Measurements from ENCODE around the gene GALNT1. TPM values are rescaled to one million over a fixed set of nuclear protein-coding genes. Genes with fewer than 3 reads are reported as not detected.

The GALNT1 gene
- total and polyA plus RNA-seq, 9 of the 15 experiments (the other 6 are each of a cell fraction or from before 2014, with no cell fraction given) = 14.4 to 54.1 (median 36.6) TPM

GRCh38 chr18:35754464-35754863 is 172.9 kb downstream of the GALNT1 start (continued):
- TF ChIP-seq ELK3 (CRISPR knock-in tag; IDR thresholded peaks at IDR 0.05) (no peak), TEAD1 (CRISPR knock-in tag; IDR thresholded peaks at IDR 0.05) (no peak)

DNA sequence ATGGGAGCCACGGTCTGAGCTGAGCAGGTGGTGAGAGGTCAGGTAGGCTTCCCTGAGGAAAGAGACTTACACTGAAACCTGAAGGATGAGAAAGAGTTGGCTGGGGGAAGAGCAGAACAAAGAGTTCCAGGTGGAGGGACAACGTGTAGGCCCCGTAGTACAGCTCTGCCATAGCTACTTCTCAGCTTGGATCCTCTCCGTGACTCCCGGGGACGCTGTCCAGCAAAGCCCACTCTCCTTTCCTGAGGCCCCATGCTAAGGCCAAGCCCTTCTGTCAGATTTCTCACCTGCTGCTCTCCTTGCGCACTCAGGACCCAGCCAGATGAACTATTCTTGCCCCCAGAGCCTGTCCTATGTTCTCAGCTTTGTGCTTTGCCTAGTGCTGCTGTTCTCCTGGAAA is 173.8 kb downstream of the GALNT1 start:
- Histone ChIP-seq H2AFZ (ENCODE audit: low read depth, low read length) (no peak overlapping the region), H3K79me2 (ENCODE audit: control insufficient read depth, insufficient read depth, low read length) (no peaks in the 10 kb centered on the region), H3K36me3 (ENCODE audit: control insufficient read depth, insufficient read depth, low read length) (no peaks in the 10 kb centered on the region), H3K9me1 (ENCODE audit: control insufficient read depth, insufficient read depth, low read length) (no peaks in the 10 kb centered on the region), H3K4me2 (ENCODE audit: insufficient read depth, low read length) (no peak overlapping the region), H3K9me3 (replicated peaks; ENCODE audit: control insufficient read depth, insufficient read depth, low read depth, low read length) (no peaks in the 10 kb centered on the region), H4K20me1 (replicated peaks; ENCODE audit: control insufficient read depth, insufficient read depth, low read length) (no peaks in the 10 kb centered on the region), H3K27me3 (ENCODE audit: control insufficient read depth in 2 of 2, insufficient read depth in 2 of 2, low read length in 2 of 2) (peaks cover 11 to 32% of the 10 kb centered on the region in 2 experiments), H3K27ac (ENCODE audit: extremely low read depth, low read depth, low read length) (no peak overlapping the region), H3K9ac (ENCODE audit: insufficient read depth in 1 of 2, low read depth in 2 of 2, low read length in 2 of 2) (no peak overlapping the region), H3K4me3 (no peak overlapping the region), H3K4me1 (replicated peaks in 1 of 2; ENCODE audit: control insufficient read depth in 2 of 2, insufficient read depth in 2 of 2, low read length in 2 of 2) (no peaks in the 10 kb centered on the region)
- ChIA-PET POLR2A (interaction anchor here (0.6 to 0.7 kb wide), 2 partner anchors 13 to 108 kb away, joined by 3 read pairs; no protein-coding TSS in a partner anchor), CTCF (ENCODE audit: low intra/inter-chr PET ratio) (no interaction called here)
- 2% methylated on average over 7 of the region's 7 CpGs for WGBS (ENCODE audit: insufficient coverage, low coverage, missing lambda C conversion rate)
- ATAC-seq (peak; percentile 28; the same call in 2 of the 3 replicates), FAIRE-seq (no peak), DNase-seq (ENCODE audit: extremely low read depth in 1 of 4, low spot score in 3 of 4) (no peak)
- intact Hi-C loops (cut with micrococcal nuclease) = loop anchor here (5.0 to 10.0 kb wide), 5 partner anchors 93 to 819 kb away; no protein-coding TSS in a partner anchor
- in situ Hi-C loops (cut with MboI) = loop anchor here (5.0 to 10.0 kb wide), 3 partner anchors 199 to 527 kb away; no protein-coding TSS in a partner anchor
- BruUV-seq (replicated peaks) = no TSS peak
- TF ChIP-seq, protein P1, sequence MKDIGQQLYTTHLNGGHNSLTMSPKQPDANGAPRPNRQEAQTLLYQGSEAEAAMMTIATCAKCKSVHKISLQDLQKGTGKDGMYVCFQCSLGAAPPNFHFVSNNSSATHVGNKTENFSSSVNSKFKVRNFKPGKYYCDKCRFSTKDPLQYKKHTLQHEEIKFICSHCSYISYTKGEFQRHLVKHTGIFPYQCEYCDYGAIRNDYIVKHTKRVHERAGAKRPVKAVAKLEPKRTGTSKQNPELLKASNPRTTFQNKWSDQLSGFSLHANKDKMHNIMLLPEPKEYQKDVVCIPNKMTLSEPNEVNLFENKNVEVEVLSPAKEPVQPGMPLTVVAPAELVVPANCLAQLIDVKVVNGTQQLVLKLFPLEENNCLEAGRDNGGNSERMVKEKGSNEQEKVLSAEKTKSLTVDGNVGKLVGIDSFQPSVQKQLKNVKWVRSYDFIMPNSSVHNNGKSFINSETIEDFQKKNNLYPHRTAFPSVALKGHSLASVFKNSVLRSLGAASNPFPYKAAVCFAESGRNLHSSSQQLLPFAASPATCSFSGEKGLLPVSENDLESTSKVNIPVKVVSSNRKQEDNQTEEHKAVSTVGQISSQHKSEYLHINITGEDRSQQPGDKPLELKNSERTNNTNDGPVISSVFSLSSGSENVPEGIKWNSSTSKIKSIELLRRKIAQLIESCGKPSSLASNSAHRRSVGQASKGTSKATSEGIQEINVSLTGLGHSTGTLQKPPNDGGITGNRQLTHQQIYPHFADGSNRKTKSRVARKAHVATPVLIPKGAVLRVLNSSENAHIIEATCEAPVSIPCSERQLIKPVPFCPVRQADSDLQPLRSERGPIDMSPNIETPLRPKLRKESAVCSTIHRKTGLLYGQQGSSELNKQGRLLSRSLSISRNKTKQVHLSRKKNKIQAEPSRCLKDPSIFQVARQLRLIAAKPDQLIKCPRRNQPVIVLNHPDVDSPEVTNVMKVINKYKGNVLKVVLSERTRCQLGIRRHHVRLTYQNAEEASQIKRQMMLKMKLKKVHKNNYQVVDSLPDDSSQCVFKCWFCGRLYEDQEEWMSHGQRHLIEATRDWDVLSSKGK (CRISPR knock-in tag; IDR thresholded peaks at IDR 0.05) = no peak
- TF ChIP-seq MEF2A (IDR thresholded peaks at IDR 0.05; ENCODE audit: control insufficient read depth, low read depth, low read length) = no peak
- TF ChIP-seq STAT6 (CRISPR knock-in tag; IDR thresholded peaks at IDR 0.05) = no peak
- TF ChIP-seq SOX6 (IDR thresholded peaks at IDR 0.05) = no peak
- no peak for TF ChIP-seq HES1 (IDR thresholded peaks at IDR 0.05; ENCODE audit: low read depth)
- TF ChIP-seq TRIM28 (IDR thresholded peaks at IDR 0.05) = no peak
- TF ChIP-seq GATAD2B (IDR thresholded peaks at IDR 0.05; ENCODE audit: borderline replicate concordance) = no peak

All from K562 (cell line).